Large intestine (tissue), 3 donors: ENCODE data around the gene SVIL. TPM values are rescaled to one million over a fixed set of nuclear protein-coding genes. Genes with fewer than 3 reads are reported as not detected.
A peak's percentile ranks its signal among the peaks of the same experiment; 100 is the strongest.

ENCODE experiments used
- DNase-seq, 2 donors: peaks; one replicate each; pipeline versions ENCODE4 v3.0.0 to v3.0.0-alpha.2; 2013
- H3K27ac ChIP-seq: one replicate; pipeline ENCODE4 v1.5.1; 2013; ENCODE audit warnings: low read length
- H3K27me3 ChIP-seq: 2 replicates; pipeline ENCODE4 v1.6.1; 2013; ENCODE audit warnings: low read length; ENCODE audit not compliant: control insufficient read depth, insufficient read depth
- H3K36me3 ChIP-seq: 2 replicates; pipeline ENCODE4 v1.6.1; 2013; ENCODE audit warnings: low read length; ENCODE audit not compliant: control insufficient read depth, insufficient read depth
- H3K4me1 ChIP-seq: one replicate; pipeline ENCODE4 v1.6.1; 2013; ENCODE audit warnings: low read length; ENCODE audit not compliant: control insufficient read depth, insufficient read depth
- H3K4me3 ChIP-seq: one replicate; pipeline ENCODE4 v1.5.1; 2013; ENCODE audit warnings: low read length
- H3K9me3 ChIP-seq: one replicate; pipeline ENCODE4 v1.6.1; 2013; ENCODE audit warnings: mild to moderate bottlenecking, low read depth, low read length, moderate library complexity; ENCODE audit not compliant: control insufficient read depth
- WGBS: methylation state at CpG from one replicate; pipeline ENCODE4 v1.1.5; 2013; ENCODE audit warnings: low lambda C conversion rate; ENCODE audit not compliant: insufficient coverage; 5-methylcytosine and 5-hydroxymethylcytosine counted together
- polyA plus RNA-seq: library from polyadenylated mRNA; unstranded; fragments of 120-200 nt; gene quantifications from one replicate; pipeline ENCODE4 v1.2.1, GENCODE V29; 2013

Gene SVIL
- polyA plus RNA-seq, 1 donor = 42.2 TPM

GRCh38 chr10:29533696-29534285 is 101.0 kb downstream of the SVIL start:
- H3K36me3 ChIP-seq = peaks cover 26% of the 10 kb centered on the region
- no peaks in the 10 kb centered on the region for H3K9me3 ChIP-seq
- peaks cover 15% of the 10 kb centered on the region for H3K4me1 ChIP-seq
- no peak for DNase-seq
- H3K27me3 ChIP-seq = no peaks in the 10 kb centered on the region
- 77% methylated on average over 3 of the region's 7 CpGs for WGBS
- no peak overlapping the region for H3K27ac ChIP-seq
- H3K4me3 ChIP-seq = no peak overlapping the region

GRCh38 chr10:29533046-29533445 is 101.7 kb downstream of the SVIL start:
- Histone ChIP-seq H3K27me3 (no peaks in the 10 kb centered on the region), H3K27ac (no peak overlapping the region), H3K4me1 (peaks cover 15% of the 10 kb centered on the region), H3K9me3 (no peaks in the 10 kb centered on the region), H3K36me3 (peaks cover 26% of the 10 kb centered on the region), H3K4me3 (no peak overlapping the region)
- no peak for DNase-seq
- WGBS = 80% methylated on average over 1 of the region's 14 CpGs

DNA sequence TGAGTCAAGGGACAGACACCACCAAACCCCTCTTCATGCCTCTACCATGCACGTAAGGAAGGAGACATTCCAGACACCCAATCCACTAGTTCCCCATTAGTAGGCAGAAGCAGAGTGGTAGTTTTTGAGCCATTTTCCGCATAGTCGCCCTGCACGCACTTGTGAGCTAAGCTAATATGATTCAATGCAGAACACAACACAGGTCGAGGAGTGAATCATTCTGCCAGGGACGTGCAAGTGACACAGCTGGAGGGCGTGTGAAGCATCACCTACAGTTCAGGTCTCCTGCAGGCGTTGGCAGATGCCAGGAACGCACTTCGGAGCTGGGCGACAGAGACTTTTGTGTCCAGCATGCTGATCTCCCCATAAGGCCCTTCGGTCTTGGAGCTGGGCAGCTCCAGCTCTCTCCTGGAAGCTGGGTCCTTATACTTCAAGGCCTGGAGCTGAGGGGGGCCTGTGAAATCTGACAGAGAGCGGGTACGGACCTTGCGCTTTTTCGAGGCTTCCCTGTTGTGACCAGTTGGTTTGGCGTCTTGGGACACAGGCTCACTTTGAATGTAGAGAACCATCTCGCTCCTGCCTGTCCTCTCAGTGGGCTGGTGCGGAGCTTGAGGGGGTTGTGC is 102.4 kb downstream of the SVIL start:
- H3K4me1 ChIP-seq = peaks cover 15% of the 10 kb centered on the region
- no peak overlapping the region for H3K27ac ChIP-seq
- no peak overlapping the region for H3K4me3 ChIP-seq
- DNase-seq = no peak
- H3K36me3 ChIP-seq = peaks cover 26% of the 10 kb centered on the region
- no peaks in the 10 kb centered on the region for H3K9me3 ChIP-seq
- no CpG with 5 or more reads among the region's 19 CpGs for WGBS
- no peaks in the 10 kb centered on the region for H3K27me3 ChIP-seq

GRCh38 chr10:29530112-29530976 is 104.4 kb downstream of the SVIL start:
- no peaks in the 10 kb centered on the region for H3K27me3 ChIP-seq
- H3K9me3 ChIP-seq = no peaks in the 10 kb centered on the region
- peaks cover 29% of the 10 kb centered on the region for H3K36me3 ChIP-seq
- H3K27ac ChIP-seq = no peak overlapping the region
- DNase-seq = no peak
- H3K4me1 ChIP-seq = peaks cover 6% of the 10 kb centered on the region
- WGBS = 67% methylated on average over 1 of the region's 9 CpGs
- H3K4me3 ChIP-seq = no peak overlapping the region

- Histone ChIP-seq H3K27ac (no peak overlapping the region), H3K4me3 (no peak overlapping the region), H3K9me3 (no peaks in the 10 kb centered on the region), H3K36me3 (peaks cover 34% of the 10 kb centered on the region), H3K4me1 (no peaks in the 10 kb centered on the region), H3K27me3 (no peaks in the 10 kb centered on the region)
- WGBS = 86% methylated on average over 1 of the region's 6 CpGs
- DNase-seq = no peak
These were observed 105.6 kb downstream of the SVIL start for GRCh38 chr10:29529146-29529545.

DNA sequence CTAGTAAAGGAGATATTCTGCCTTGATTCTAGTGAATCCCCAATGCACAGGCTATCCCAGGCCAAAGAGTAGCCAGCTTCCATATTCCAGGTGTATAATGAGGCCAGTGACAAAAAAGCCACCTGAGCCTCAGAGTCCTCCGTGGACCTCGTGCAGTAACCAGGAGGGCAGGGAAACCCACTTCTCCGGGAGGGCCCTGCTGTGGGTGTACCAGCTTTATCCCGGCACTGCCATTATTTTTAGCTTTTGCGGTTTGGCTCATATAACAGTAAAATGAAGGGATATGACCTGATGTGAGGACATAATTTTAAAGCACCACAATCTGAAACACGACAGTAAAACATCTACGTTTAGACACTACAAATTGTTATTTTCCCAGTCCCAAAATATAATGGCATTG is 109.0 kb downstream of the SVIL start:
- Histone ChIP-seq H3K36me3 (peaks cover 47% of the 10 kb centered on the region), H3K9me3 (no peaks in the 10 kb centered on the region), H3K27me3 (no peaks in the 10 kb centered on the region), H3K4me3 (no peak overlapping the region), H3K27ac (no peak overlapping the region), H3K4me1 (no peaks in the 10 kb centered on the region)
- WGBS = no CpG with 5 or more reads among the region's 7 CpGs
- DNase-seq = no peak

GRCh38 chr10:29524720-29525119 is 110.1 kb downstream of the SVIL start:
- H3K27ac ChIP-seq = no peak overlapping the region
- peaks cover 48% of the 10 kb centered on the region for H3K36me3 ChIP-seq
- no peak for DNase-seq
- H3K4me3 ChIP-seq = no peak overlapping the region
- no peaks in the 10 kb centered on the region for H3K9me3 ChIP-seq
- no peaks in the 10 kb centered on the region for H3K27me3 ChIP-seq
- no CpG with 5 or more reads among the region's 9 CpGs for WGBS
- H3K4me1 ChIP-seq = no peaks in the 10 kb centered on the region

GRCh38 chr10:29524294-29524693 is 110.5 kb downstream of the SVIL start:
- H3K36me3 ChIP-seq = peaks cover 46% of the 10 kb centered on the region
- no peak overlapping the region for H3K4me3 ChIP-seq
- no CpG with 5 or more reads among the region's 7 CpGs for WGBS
- no peak for DNase-seq
- no peaks in the 10 kb centered on the region for H3K27me3 ChIP-seq
- no peak overlapping the region for H3K27ac ChIP-seq
- H3K9me3 ChIP-seq = no peaks in the 10 kb centered on the region
- no peaks in the 10 kb centered on the region for H3K4me1 ChIP-seq

GRCh38 chr10:29522918-29523317 is 111.9 kb downstream of the SVIL start:
- WGBS = no CpG with 5 or more reads among the region's 4 CpGs
- H3K9me3 ChIP-seq = no peaks in the 10 kb centered on the region
- DNase-seq = no peak
- H3K27ac ChIP-seq = no peak overlapping the region
- H3K36me3 ChIP-seq = peaks cover 55% of the 10 kb centered on the region
- no peaks in the 10 kb centered on the region for H3K27me3 ChIP-seq
- H3K4me1 ChIP-seq = no peaks in the 10 kb centered on the region
- no peak overlapping the region for H3K4me3 ChIP-seq

DNA sequence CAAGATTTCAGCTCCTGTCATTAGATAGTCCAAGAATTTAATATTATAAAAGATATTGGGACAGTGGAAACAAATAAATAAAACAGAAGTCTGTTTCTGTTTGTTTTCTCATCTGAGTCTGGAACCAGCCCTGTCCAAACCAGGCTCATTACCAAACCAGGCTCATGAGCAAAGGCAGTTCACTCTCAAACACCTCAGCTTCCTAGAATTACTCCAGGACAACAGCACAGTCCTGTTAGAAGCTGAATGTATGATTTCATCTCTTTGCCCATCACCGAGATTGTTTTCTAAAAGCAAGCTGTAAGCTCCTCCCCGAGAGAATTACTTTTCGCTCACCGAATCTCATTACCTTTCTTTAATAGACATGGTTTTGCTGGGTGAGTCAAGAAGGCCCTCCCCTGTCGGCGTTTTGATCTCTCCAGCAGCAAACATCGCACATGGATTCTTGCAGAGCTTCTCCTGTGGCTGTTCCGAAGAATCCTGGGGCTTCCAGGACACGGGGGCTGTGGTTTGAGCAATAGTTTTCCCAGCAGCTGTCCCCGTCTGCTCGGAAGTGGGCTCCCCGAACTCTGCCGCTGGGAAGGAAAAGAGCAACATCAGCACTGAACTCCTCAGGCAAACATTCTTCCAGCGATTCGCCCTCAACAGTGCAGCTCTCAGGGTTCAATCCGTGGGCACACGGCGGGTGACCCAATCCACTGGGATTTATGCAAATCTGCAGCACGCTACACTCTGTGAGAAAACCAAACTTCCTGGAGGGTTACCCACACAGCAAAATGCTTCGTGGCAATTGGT is 112.5 kb downstream of the SVIL start:
- peak overlapping the region; percentile 13 for H3K4me3 ChIP-seq
- H3K4me1 ChIP-seq = no peaks in the 10 kb centered on the region
- no peaks in the 10 kb centered on the region for H3K9me3 ChIP-seq
- H3K27me3 ChIP-seq = no peaks in the 10 kb centered on the region
- DNase-seq = no peak
- H3K27ac ChIP-seq = peak overlapping the region; percentile 48
- WGBS = 80% methylated on average over 1 of the region's 20 CpGs
- peaks cover 56% of the 10 kb centered on the region for H3K36me3 ChIP-seq
